Loucy (cell line): ENCODE results near the gene CAV2.

ENCODE experiments used
- H2AFZ ChIP-seq: fragments of 200-600 bp; sonication (generic); 2 replicates; pipeline ENCODE4 v1.6.0; 2016; ENCODE audit warnings: antibody characterized with exemption, mild to moderate bottlenecking, low read length, moderate library complexity
- H3F3A ChIP-seq: fragments of 200-600 bp; 2 replicates; pipeline ENCODE4 v1.6.0; 2016; ENCODE audit warnings: antibody characterized with exemption, low read depth, mild to moderate bottlenecking
- H3K27me3 ChIP-seq: fragments of 200-600 bp; sonication (generic); 2 replicates; pipeline ENCODE4 v1.6.1; 2014; ENCODE audit warnings: low read length, mild to moderate bottlenecking; ENCODE audit not compliant: insufficient read depth, poor library complexity, severe bottlenecking
- H3K36me3 ChIP-seq: fragments of 200-600 bp; sonication (generic); 2 replicates; pipeline ENCODE4 v1.6.1; 2016; ENCODE audit warnings: low read length; ENCODE audit not compliant: insufficient read depth
- H3K4me1 ChIP-seq: fragments of 200-600 bp; sonication (generic); 2 replicates; pipeline ENCODE4 v1.5.1; 2014; ENCODE audit warnings: low read length, mild to moderate bottlenecking; ENCODE audit not compliant: insufficient read depth, poor library complexity, severe bottlenecking
- H3K4me2 ChIP-seq: fragments of 200-600 bp; sonication (generic); 2 replicates; pipeline ENCODE4 v1.6.0; 2014; ENCODE audit warnings: antibody characterized with exemption, low read length, low read depth, mild to moderate bottlenecking; ENCODE audit not compliant: poor library complexity, severe bottlenecking
- H3K4me3 ChIP-seq: fragments of 200-600 bp; sonication (generic); 2 replicates; pipeline ENCODE4 v1.5.1; 2014; ENCODE audit warnings: low read length, mild to moderate bottlenecking, mixed read lengths; ENCODE audit not compliant: poor library complexity, severe bottlenecking
- H3K79me2 ChIP-seq: fragments of 200-600 bp; sonication (generic); 2 replicates; pipeline ENCODE4 v1.6.1; 2014; ENCODE audit warnings: low read length; ENCODE audit not compliant: insufficient read depth
- H3K9ac ChIP-seq: fragments of 200-600 bp; sonication (generic); 2 replicates; pipeline ENCODE4 v1.6.0; 2014; ENCODE audit warnings: mild to moderate bottlenecking, low read depth, low read length, moderate library complexity; ENCODE audit not compliant: poor library complexity, severe bottlenecking
- H3K9me2 ChIP-seq: fragments of 200-600 bp; sonication (generic); replicated peaks from 2 replicates; pipeline ENCODE4 v1.6.1; 2016; ENCODE audit warnings: low read depth, low read length, mixed read lengths
- H3K9me3 ChIP-seq: fragments of 200-600 bp; sonication (generic); 2 replicates; pipeline ENCODE4 v1.6.1; 2014; ENCODE audit warnings: mild to moderate bottlenecking, antibody characterized with exemption, low read length, low read depth; ENCODE audit not compliant: insufficient read depth
- H4K20me1 ChIP-seq: fragments of 200-600 bp; sonication (generic); 2 replicates; pipeline ENCODE4 v1.6.0; 2014; ENCODE audit warnings: antibody characterized with exemption, low read length, mild to moderate bottlenecking; ENCODE audit not compliant: insufficient read depth, poor library complexity, severe bottlenecking
- CTCF ChIP-seq: fragments of 200-600 bp; sonication (generic); conservative IDR thresholded peaks from 2 replicates; pipeline ENCODE4 v1.5.1; 2014; ENCODE audit warnings: mild to moderate bottlenecking, antibody characterized with exemption, low read length
- EZH2phosphoT487 ChIP-seq: fragments of 200-600 bp; IDR thresholded peaks from 2 replicates; pipeline ENCODE4 v1.6.1; 2018; ENCODE audit warnings: antibody characterized with exemption, mild to moderate bottlenecking, moderate library complexity, borderline replicate concordance

CAV2 gene

GRCh38 chr7:116499168-116500077 lies at the start of gene CAV2:
Gene CAV2, plus strand, starts transcription at chr7:116499738. Its CDS starts 44 bp downstream, at chr7:116499782.
- Histone ChIP-seq H3K4me2 (no peak within 1 kb of the TSS), H3K9ac (no peak within 1 kb of the TSS), H3K79me2 (no peaks in the 10 kb centered on the region), H2AFZ (no peak within 1 kb of the TSS), H3K4me3 (no peak within 1 kb of the TSS), H3K4me1 (peaks cover 6% of the 10 kb centered on the region), H3K36me3 (no peaks in the 10 kb centered on the region), H3F3A (no peaks in the 10 kb centered on the region), H3K9me2 (no peaks in the 10 kb centered on the region), H4K20me1 (no peaks in the 10 kb centered on the region), H3K27me3 (no peaks in the 10 kb centered on the region), H3K9me3 (no peaks in the 10 kb centered on the region)
- TF ChIP-seq CTCF (no peak), EZH2phosphoT487 (no peak)

- Histone ChIP-seq H4K20me1 (no peaks in the 10 kb centered on the region), H3K79me2 (no peaks in the 10 kb centered on the region), H3F3A (no peaks in the 10 kb centered on the region), H3K9me3 (no peaks in the 10 kb centered on the region), H2AFZ (no peak overlapping the region), H3K36me3 (no peaks in the 10 kb centered on the region), H3K9me2 (no peaks in the 10 kb centered on the region), H3K4me1 (no peaks in the 10 kb centered on the region), H3K4me2 (no peak overlapping the region), H3K4me3 (no peak overlapping the region), H3K27me3 (no peaks in the 10 kb centered on the region), H3K9ac (no peak overlapping the region)
- TF ChIP-seq CTCF (no peak), EZH2phosphoT487 (no peak)
Measured at GRCh38 chr7:116449950-116450349, 49.6 kb upstream of the CAV2 start.

GRCh38 chr7:116451957-116452729 lies 47.4 kb upstream of the CAV2 start:
- H3F3A ChIP-seq: no peaks in the 10 kb centered on the region
- no peaks in the 10 kb centered on the region for H3K79me2 ChIP-seq
- no peak for TF ChIP-seq CTCF
- TF ChIP-seq EZH2phosphoT487: no peak
- H3K4me2 ChIP-seq: no peak overlapping the region
- H3K4me1 ChIP-seq: no peaks in the 10 kb centered on the region
- H4K20me1 ChIP-seq: no peaks in the 10 kb centered on the region
- no peaks in the 10 kb centered on the region for H3K9me3 ChIP-seq
- H3K9ac ChIP-seq: no peak overlapping the region
- no peak overlapping the region for H3K4me3 ChIP-seq
- H3K9me2 ChIP-seq: no peaks in the 10 kb centered on the region
- H3K36me3 ChIP-seq: no peaks in the 10 kb centered on the region
- no peak overlapping the region for H2AFZ ChIP-seq
- no peaks in the 10 kb centered on the region for H3K27me3 ChIP-seq
